HG02571 (cell line): ENCODE measurements around the gene AGAP1.

Source experiments
- ATAC-seq: cut with Tn5 transposase; IDR thresholded peaks from one replicate; pipeline ENCODE4 v1.9.1; 2021; ENCODE audit warnings: mild to moderate bottlenecking, moderate library complexity; ENCODE audit not compliant: unreplicated experiment

Gene AGAP1

GRCh38 chr2:235530735-235531134, 36.9 kb downstream of the AGAP1 start:
- ATAC-seq: no peak

DNA sequence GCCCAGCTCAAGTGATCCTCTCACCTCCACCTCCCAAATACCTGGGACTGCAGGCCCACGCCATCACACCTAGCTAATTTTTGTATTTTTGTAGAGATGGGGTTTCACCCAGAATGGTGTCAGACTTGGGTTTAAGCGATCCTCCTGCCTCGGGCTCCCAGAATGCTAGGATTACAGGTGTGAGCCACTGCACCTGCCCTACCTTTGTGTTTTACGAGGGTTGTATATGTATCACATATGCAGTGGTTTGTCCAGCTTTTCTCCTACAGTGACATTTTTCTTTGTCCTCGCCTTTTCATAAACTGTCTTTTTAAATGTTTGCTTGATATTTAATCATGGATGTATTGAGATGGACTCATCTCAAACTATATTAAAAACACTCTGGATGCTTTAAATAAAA, 38.5 kb downstream of the AGAP1 start:
- no peak for ATAC-seq

DNA sequence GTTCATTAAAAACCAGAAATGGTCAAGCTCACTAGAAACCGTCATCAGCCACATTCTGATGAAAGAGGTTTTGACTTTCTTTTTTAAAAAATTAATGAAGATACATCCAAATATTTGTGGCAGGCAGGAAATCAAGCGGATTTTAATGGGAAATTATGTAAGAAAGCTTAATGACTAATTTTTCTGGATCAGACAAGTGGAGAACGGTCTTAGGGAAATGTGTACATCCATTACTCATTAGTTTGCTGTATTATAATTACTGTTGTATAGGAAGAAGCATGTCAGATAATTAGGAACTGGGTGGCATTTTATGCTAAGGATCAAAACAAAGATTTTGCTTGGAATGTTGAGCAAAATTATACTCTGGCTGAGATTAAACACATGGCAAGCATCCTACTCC, 39.4 kb downstream of the AGAP1 start:
- ATAC-seq: no peak

- no peak for ATAC-seq
These were observed 40.0 kb downstream of the AGAP1 start for GRCh38 chr2:235533616-235534385.

GRCh38 chr2:235534678-235535422, 41.0 kb downstream of the AGAP1 start:
- no peak for ATAC-seq

DNA sequence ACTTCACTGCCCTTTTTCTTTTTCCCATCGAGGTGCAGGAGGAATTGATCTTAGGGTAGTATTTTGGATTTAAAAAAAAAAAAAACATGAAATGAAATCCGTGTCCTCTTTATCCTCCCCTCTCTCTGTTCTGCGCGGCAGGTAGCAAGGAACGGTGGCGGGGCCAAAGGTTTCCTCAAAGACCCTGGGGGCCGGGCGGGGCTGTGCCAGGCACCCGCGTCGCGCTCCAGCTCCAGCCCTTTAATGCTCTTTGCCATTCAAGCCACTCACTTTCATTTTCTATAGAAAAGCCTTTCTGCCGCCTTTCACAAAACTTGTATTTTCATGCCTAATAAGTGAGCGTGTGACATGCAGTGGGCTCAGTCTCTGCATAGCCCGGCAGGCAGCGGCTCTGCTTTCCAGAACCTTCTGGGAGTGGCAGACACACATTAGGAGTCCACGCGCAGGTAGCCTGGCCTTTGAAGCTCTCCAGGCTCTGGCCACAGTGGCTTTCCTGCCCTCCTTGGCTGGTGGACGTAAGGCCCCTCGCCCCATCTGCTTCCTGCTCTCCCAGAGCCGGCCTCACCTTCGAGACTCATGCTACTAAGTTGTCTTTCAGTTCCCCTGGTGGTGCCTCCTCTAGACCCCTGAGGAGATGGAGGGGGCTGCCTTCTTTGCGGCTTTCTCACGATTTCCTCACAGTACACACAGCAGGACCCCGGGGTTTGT, 41.7 kb downstream of the AGAP1 start:
- no peak for ATAC-seq

- no peak for ATAC-seq
These were observed 42.9 kb downstream of the AGAP1 start for GRCh38 chr2:235536711-235537110.

DNA sequence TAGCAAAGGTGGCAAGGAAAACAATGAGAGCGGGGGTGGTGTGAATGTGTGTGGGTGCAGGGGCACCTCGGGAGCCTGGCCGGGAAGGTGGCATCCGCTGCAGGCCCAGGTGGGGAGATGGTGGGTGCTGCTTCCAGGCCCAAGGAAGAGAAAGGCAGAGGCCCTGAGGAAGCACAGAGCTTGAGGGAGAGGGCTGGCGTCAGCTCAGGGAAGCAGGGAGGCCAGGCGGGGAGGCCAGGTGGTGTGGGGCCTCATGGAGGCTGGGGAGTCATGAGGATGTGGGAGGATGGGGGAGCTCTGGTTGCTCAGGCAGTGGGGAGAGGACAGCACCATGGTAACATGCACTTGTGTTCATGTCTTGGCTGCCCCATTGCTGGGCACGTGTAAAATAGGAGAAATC, 43.3 kb downstream of the AGAP1 start:
- ATAC-seq: no peak

DNA sequence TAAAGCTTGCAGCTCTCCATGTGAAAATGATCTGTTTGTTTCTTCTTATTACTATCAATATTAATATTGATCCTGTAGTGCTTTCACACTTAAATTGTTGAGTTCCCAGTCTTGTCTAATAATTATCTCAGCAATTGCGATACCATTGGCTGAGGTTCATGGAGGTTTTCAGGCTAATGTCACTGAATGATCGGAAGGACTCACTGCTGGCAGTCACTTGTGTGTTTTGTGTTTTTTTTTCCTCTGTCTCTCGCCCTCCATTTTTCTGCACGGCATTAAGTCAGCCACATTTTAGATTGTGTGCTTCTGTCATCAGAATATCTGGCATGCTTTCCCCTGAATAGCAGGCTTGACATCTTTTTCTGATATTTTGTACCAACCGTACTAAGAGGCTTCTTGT, 43.7 kb downstream of the AGAP1 start:
- ATAC-seq: no peak

GRCh38 chr2:235538144-235538639, 44.3 kb downstream of the AGAP1 start:
- no peak for ATAC-seq

DNA sequence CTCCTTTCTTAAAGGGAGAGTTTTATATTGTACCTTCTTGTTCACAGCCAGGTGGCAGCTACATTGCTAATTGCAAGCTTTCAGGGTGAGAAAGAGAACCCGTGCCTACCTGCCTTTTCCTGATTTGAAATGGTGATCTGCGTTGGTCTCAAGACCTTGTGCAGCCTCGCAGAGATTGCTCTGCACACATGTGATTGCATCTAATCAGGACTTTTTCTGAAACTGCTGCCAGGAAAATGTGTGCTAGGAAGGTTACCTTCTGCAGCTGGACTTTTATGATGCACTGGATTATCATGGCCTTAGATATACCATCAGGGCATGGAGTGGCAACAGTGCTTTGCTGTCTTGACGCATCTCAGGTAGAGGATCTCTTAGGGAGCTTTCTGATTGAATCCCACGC, 45.1 kb downstream of the AGAP1 start:
- no peak for ATAC-seq

DNA sequence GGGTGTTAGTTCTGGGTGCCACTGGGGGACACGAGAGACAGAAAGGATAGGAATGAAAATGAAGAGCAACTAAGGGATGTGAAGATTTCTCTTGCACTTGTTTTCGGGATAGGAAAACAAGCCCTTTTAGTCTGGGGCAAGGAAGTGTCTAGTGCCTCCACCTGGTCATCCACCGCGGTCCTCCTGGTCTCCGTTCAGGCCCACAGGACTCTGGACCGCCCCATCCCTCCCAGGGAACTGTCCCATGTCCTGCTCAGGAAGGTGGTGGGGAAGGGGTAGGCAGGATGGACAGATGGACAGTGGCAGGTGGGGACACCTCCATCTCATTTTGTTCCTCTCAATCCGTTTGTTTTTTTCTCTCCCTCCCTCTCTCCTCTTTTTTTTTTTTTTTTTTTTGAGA, 45.9 kb downstream of the AGAP1 start:
- no peak for ATAC-seq

DNA sequence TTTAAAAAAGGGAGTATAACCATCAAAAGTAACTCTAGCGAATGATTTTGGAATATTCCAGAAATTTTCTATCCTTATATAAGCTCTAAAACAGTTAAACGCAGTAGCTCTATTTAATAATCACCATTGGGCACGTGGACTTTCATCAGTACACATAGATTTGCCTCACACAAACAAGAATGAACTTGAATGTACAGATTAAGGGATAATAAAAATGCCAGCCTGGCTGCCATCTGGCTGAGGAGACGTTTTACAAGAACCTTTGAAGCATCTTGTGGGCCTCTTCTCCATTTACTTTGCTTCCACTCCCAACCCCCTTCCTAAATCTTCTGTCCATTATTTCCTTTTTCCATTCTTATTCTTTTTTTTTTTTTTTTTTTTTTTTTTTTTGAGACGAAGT, 47.2 kb downstream of the AGAP1 start:
- ATAC-seq: no peak

GRCh38 chr2:235541838-235542549, 48.2 kb downstream of the AGAP1 start:
- ATAC-seq: no peak

- no peak for ATAC-seq
These were observed 48.9 kb downstream of the AGAP1 start for GRCh38 chr2:235542733-235543127.

DNA sequence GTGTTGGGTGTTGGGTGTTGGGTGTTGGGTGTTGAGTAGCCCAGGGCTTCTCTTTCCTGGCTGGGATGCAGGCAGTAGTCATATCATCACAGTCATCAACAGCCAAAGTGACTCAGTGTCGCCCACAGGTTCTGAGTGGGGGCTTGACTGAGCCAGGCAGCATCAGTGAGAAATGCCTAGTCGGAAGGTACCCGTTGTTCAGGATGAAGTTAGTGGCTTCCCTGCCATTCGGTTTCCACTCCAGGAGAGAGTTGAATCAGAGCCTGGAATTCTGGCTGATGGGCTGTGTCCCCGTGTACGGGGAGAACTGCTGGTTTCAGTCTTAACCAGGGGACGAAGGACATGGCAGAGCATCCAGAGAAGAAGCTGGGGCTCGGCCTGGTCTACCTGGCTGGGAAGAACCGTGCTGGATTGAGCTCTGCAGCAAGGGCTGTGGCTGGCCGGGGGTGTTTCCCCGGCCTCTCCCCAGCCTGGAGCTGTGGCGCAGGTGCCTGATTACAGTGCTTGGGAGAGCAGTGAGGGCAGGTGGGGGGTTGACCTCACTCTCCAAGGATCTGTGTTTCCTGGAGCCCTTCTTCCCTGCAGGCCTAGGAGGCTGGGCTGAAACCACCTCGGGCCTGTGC, 49.4 kb downstream of the AGAP1 start:
- ATAC-seq: no peak

DNA sequence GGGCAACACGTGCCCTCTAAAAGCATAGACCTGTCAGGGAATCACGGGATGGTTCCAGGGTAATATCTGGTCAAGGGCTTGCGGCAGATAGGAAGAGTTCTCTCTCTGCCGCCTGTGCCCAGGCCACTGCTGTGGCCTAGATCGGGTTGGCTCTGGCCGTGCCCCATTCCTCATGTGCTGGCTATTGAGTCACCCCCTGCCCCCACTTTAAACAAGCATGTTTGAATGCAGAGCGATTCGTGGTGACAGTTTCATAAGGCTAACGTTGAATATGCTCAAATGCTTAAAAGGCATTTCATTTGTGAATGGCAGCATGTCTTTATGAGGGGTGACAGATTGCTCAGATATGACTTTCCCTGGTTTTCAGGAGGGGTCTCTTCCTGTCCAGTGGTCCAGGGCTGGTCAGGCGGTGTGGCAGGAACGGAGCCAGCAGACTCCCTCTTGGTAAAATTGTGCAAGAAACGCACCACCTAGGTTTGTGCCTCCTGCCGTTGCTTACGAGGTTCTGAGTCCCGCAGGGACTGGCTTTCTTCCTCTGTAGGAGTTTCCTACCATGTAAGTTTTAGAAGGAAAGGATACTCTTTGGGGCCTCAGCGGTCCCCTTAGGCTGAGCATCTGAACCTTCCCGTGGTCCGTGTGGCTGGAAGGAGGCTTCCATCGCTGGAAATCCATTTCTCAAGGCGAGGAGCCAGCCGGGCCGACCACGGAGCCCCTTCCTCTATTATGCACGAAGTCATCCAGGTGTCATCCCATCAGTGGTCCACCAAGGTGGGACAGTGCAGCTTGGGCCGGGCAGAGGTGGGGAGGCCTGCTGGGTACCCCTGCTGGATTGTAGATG, 50.2 kb downstream of the AGAP1 start:
- no peak for ATAC-seq

- ATAC-seq: no peak
These were observed 50.8 kb downstream of the AGAP1 start for GRCh38 chr2:235544689-235544969.

- no peak for ATAC-seq
These were observed 51.7 kb downstream of the AGAP1 start for GRCh38 chr2:235545339-235546150.
